ENCODE measurements around the gene KCNC4. TPM values are rescaled to one million over a fixed set of nuclear protein-coding genes. Genes with fewer than 3 reads are reported as not detected.

KCNC4 gene
- total and polyA plus RNA-seq, 12 donors, result 1.1 to 14.4 (median 9.3) TPM

DNA sequence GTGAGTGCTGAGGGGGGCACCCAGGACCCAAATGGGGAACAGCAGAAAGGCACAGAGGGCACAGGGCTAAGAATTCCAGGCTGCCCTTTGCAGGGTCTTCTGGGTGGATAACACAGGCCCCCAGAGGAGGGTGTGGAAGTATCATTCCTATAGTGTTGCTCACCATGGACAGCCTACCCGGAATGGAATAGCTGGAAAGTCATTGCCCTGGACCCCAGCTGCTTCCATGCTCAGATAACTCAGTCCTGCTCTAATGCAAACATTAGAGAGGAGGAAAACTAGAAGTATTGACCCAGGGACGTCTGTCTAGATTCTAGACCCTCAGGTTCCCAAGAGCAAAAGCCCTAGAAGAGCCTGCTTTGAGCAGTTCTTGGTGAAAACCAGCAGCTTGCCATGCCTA is 35.2 kb upstream of the KCNC4 start:
- DNase-seq, result no peak
- TF ChIP-seq POLR2A (IDR thresholded peaks at IDR 0.05), result no peak
- TF ChIP-seq, protein P1, sequence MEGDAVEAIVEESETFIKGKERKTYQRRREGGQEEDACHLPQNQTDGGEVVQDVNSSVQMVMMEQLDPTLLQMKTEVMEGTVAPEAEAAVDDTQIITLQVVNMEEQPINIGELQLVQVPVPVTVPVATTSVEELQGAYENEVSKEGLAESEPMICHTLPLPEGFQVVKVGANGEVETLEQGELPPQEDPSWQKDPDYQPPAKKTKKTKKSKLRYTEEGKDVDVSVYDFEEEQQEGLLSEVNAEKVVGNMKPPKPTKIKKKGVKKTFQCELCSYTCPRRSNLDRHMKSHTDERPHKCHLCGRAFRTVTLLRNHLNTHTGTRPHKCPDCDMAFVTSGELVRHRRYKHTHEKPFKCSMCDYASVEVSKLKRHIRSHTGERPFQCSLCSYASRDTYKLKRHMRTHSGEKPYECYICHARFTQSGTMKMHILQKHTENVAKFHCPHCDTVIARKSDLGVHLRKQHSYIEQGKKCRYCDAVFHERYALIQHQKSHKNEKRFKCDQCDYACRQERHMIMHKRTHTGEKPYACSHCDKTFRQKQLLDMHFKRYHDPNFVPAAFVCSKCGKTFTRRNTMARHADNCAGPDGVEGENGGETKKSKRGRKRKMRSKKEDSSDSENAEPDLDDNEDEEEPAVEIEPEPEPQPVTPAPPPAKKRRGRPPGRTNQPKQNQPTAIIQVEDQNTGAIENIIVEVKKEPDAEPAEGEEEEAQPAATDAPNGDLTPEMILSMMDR (IDR thresholded peaks at IDR 0.05), result no peak
- WGBS, 4 donors, result 45 to 68% (median 65%) methylated on average over 2 of the region's 2 CpGs
- no peak overlapping the region for H3K27ac ChIP-seq
- H3K9me3 ChIP-seq (replicated peaks in 1 of 3), result no peaks in the 10 kb centered on the region
- H3K4me1 ChIP-seq (replicated peaks in 1 of 2), result no peaks in the 10 kb centered on the region
- H3K27me3 ChIP-seq, result peaks cover 17% of the 10 kb centered on the region
- no peak overlapping the region for H3K4me3 ChIP-seq
- intact Hi-C loops (cut with DNase I), result no loop called here
- H3K36me3 ChIP-seq (replicated peaks in 1 of 2), result no peaks in the 10 kb centered on the region

DNA sequence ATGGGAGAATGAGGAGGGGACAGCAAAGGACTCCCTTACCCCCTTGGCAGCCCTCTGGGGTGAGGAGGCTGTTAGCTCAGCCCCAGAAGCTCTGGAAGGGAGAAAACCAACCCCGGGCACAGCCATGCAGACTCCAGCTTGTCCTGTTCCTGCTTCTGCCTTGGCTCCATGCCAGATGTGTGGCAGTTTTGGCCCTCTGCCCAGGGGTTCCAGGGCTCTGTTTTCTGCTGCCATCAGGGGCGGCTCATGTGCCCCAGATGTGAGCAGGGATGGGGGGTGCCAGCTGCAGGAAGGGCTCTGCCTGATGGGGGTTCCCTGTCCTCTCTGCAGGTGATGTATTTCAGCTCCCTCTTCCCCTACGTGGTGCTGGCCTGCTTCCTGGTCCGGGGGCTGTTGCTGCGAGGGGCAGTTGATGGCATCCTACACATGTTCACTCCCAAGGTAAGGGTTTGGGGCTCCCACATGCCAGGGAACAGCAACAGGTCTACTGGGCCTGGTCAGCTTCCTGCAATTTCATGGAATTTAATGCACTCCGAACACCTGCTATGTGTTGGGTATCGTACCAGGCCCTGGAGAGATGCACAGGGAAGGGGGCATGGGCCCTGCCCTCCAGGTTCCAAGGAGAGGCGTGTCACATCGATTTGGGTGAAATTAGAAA is 33.7 kb upstream of the KCNC4 start:
- H3K36me3 ChIP-seq (replicated peaks in 1 of 2), result no peaks in the 10 kb centered on the region
- H3K27me3 ChIP-seq, result peaks cover 17% of the 10 kb centered on the region
- no peak overlapping the region for H3K27ac ChIP-seq
- 40 to 65% (median 49%) methylated on average over 6 to 9 of the region's 9 CpGs for whole genome bisulfite sequencing, 4 donors
- no peak overlapping the region for H3K4me3 ChIP-seq
- peak; percentile 40 to 90 (median 63) for DNase-seq
- intact Hi-C loops (cut with DNase I), result no loop called here
- no peak for TF ChIP-seq POLR2A (IDR thresholded peaks at IDR 0.05)
- no peaks in the 10 kb centered on the region for H3K4me1 ChIP-seq (replicated peaks in 1 of 2)
- no peaks in the 10 kb centered on the region for H3K9me3 ChIP-seq (replicated peaks in 1 of 3)

DNA sequence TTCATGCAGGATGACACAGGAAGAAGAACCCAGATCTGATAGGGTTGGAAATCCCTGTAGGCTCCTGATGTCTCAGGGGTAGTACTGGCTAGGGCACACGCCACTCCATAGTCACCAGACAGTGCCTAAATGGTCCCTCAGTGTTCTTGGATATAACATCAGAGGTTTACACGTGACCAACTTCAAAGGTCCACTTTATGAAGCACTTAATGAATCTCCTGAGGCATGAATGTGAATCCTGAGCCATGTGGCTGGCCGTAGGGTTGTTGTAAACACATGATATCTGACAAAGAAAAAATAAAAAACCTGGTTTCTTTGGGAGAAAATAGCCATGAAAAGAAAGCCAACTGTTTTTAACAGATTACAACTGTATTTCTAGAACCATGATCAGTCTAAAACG is 32.3 kb upstream of the KCNC4 start:
- peaks cover 14% of the 10 kb centered on the region for H3K27me3 ChIP-seq
- TF ChIP-seq, protein P1 (IDR thresholded peaks at IDR 0.05), result no peak
- TF ChIP-seq POLR2A (IDR thresholded peaks at IDR 0.05), result no peak
- H3K36me3 ChIP-seq (replicated peaks in 1 of 2), result no peaks in the 10 kb centered on the region
- 61 to 75% (median 69%) methylated on average over 4 of the region's 4 CpGs for WGBS, 4 donors
- no peak for DNase-seq
- intact Hi-C loops (cut with DNase I), result no loop called here
- H3K4me1 ChIP-seq (replicated peaks in 1 of 2), result no peaks in the 10 kb centered on the region
- no peak overlapping the region for H3K27ac ChIP-seq
- no peak overlapping the region for H3K4me3 ChIP-seq
- H3K9me3 ChIP-seq (replicated peaks in 1 of 3), result no peaks in the 10 kb centered on the region

DNA sequence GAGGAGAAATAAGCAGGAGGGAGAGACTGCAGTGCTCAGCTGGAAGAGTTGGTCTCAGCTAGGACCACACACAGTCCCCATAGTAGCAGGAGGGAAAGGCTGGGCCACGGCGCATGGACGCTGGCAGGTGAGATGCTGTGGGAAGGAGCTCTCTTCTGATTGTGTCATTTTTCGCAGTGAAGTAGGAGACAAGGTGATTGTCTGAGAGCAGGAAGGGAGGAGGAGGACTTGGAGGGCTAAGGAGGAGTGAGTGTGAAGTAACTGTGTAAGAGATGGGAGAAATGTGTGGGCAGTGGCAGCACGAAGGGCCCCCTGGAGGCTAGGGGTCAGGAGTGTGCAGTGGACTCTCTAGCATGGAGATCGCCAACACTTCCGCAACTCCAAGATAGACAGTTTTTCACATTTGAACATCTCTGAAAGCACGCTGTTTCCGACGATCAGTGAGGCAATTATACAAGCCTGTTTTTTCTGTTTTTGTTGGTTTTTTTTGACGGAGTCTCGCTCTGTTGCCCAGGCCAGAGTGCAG is 26.4 kb upstream of the KCNC4 start:
- no peaks in the 10 kb centered on the region for H3K36me3 ChIP-seq (replicated peaks in 1 of 2)
- 73 to 81% (median 80%) methylated on average over 12 of the region's 12 CpGs for WGBS, 4 donors
- H3K4me1 ChIP-seq (replicated peaks in 1 of 2), result peaks cover 0 to 15% of the 10 kb centered on the region in 2 donors
- TF ChIP-seq, protein P1 (IDR thresholded peaks at IDR 0.05), result no peak
- no peak for TF ChIP-seq POLR2A (IDR thresholded peaks at IDR 0.05)
- peaks cover 6% of the 10 kb centered on the region for H3K27me3 ChIP-seq
- no peak overlapping the region for H3K4me3 ChIP-seq
- no peaks in the 10 kb centered on the region for H3K9me3 ChIP-seq (replicated peaks in 1 of 3)
- intact Hi-C loops (cut with DNase I), result no loop called here
- no peak for DNase-seq
- no peak overlapping the region for H3K27ac ChIP-seq

DNA sequence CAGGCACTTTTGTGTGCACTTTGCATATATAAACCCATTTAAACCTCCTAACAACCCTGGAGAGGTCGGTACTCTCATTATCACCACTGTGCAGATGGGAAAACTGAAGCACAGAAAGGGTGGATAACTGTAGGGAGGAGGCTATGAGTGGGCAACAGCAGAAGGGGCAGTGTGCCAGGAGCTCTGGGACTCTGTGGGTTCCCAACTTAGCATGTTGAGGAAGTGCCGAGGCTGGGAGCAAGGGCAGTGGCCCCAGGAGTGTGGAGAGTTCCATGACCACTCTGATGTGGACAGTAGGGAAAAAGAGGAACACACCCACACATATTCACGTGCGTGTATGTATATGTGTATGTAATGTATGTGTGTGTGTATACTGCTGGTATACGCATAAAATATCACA is 25.7 kb upstream of the KCNC4 start:
- 59 to 72% (median 63%) methylated on average over 5 of the region's 5 CpGs for WGBS, 4 donors

More for the DNA sequence above, 25.7 kb upstream of the KCNC4 start:
- Histone ChIP-seq H3K4me3 (no peak overlapping the region), H3K36me3 (replicated peaks in 1 of 2) (no peaks in the 10 kb centered on the region), H3K9me3 (replicated peaks in 1 of 3) (no peaks in the 10 kb centered on the region), H3K27me3 (peaks cover 6% of the 10 kb centered on the region), H3K27ac (no peak overlapping the region), H3K4me1 (replicated peaks in 1 of 2) (peaks cover 0 to 18% of the 10 kb centered on the region in 2 donors)
- no peak for DNase-seq
- no peak for TF ChIP-seq POLR2A (IDR thresholded peaks at IDR 0.05)
- TF ChIP-seq, protein P1 (IDR thresholded peaks at IDR 0.05), result no peak
- intact Hi-C loops (cut with DNase I), result no loop called here
